H9 (cell line): ENCODE measurements around the gene TRIO. TPM values are rescaled to one million over a fixed set of nuclear protein-coding genes. Genes with fewer than 3 reads are reported as not detected.
A peak's percentile ranks its signal among the peaks of the same experiment; 100 is the strongest.

Experiments
- DNase-seq: peaks from one replicate; pipeline ENCODE4 v3.0.0-alpha.2; 2017
- H2AFZ ChIP-seq: one replicate; pipeline ENCODE4 v1.6.1; 2013; ENCODE audit warnings: mild to moderate bottlenecking, low read length, control low read depth, moderate library complexity
- H2AK5ac ChIP-seq: 2 replicates; pipeline ENCODE4 v1.6.1; 2013; ENCODE audit warnings: low read length, control low read depth, mixed read lengths; ENCODE audit not compliant: insufficient read length
- H2BK120ac ChIP-seq: one replicate; pipeline ENCODE4 v1.6.1; 2013; ENCODE audit warnings: low read depth, mild to moderate bottlenecking, low read length, control low read depth, inconsistent platforms; ENCODE audit not compliant: poor library complexity, severe bottlenecking
- H2BK12ac ChIP-seq: 2 replicates; pipeline ENCODE4 v1.6.1; 2013; ENCODE audit warnings: low read length, control low read depth, mixed read lengths, low read depth; ENCODE audit not compliant: insufficient read length
- H2BK15ac ChIP-seq: 2 replicates; pipeline ENCODE4 v1.6.1; 2013; ENCODE audit warnings: low read depth, low read length, control low read depth
- H2BK20ac ChIP-seq: one replicate; pipeline ENCODE4 v1.6.1; 2013; ENCODE audit warnings: low read depth, mild to moderate bottlenecking, low read length, control low read depth, inconsistent platforms; ENCODE audit not compliant: poor library complexity, severe bottlenecking
- H2BK5ac ChIP-seq: 2 replicates; pipeline ENCODE4 v1.6.1; 2013; ENCODE audit warnings: low read length, control low read depth, mixed read lengths; ENCODE audit not compliant: insufficient read length
- H3K14ac ChIP-seq: 2 replicates; pipeline ENCODE4 v1.6.1; 2013; ENCODE audit warnings: low read length, control low read depth; ENCODE audit not compliant: insufficient read depth
- H3K18ac ChIP-seq: 2 replicates; pipeline ENCODE4 v1.6.1; 2013; ENCODE audit warnings: low read depth, mild to moderate bottlenecking, mixed read lengths, low read length, control low read depth; ENCODE audit not compliant: insufficient read length
- H3K23ac ChIP-seq: 2 replicates; pipeline ENCODE4 v1.6.1; 2013; ENCODE audit warnings: low read length, control low read depth, mixed read lengths, low read depth; ENCODE audit not compliant: insufficient read length
- H3K23me2 ChIP-seq: 2 replicates; pipeline ENCODE4 v1.6.1; 2013; ENCODE audit warnings: low read depth, mild to moderate bottlenecking, mixed read lengths, low read length, control low read depth; ENCODE audit not compliant: insufficient read length, poor library complexity, severe bottlenecking
- H3K27ac ChIP-seq: 2 replicates; pipeline ENCODE4 v1.5.1; 2013; ENCODE audit warnings: low read length, control low read depth, mixed read lengths, low read depth; ENCODE audit not compliant: insufficient read length
- H3K27me3 ChIP-seq: 2 replicates; pipeline ENCODE4 v1.6.1; 2013; ENCODE audit warnings: low read length, control low read depth, inconsistent platforms; ENCODE audit not compliant: insufficient read depth
- H3K4ac ChIP-seq: 2 replicates; pipeline ENCODE4 v1.6.1; 2013; ENCODE audit warnings: low read depth, mild to moderate bottlenecking, control low read depth, inconsistent platforms, low read length, moderate library complexity
- H3K4me1 ChIP-seq: 2 replicates; pipeline ENCODE4 v1.6.1; 2013; ENCODE audit warnings: low read length, control low read depth, inconsistent platforms; ENCODE audit not compliant: insufficient read depth
- H3K4me2 ChIP-seq: 2 replicates; pipeline ENCODE4 v1.6.1; 2013; ENCODE audit warnings: low read length, control low read depth, mixed read lengths; ENCODE audit not compliant: insufficient read length, insufficient read depth
- H3K56ac ChIP-seq: 2 replicates; pipeline ENCODE4 v1.6.1; 2013; ENCODE audit warnings: low read depth, mild to moderate bottlenecking, mixed read lengths, low read length, control low read depth; ENCODE audit not compliant: insufficient read length
- H3K79me1 ChIP-seq: 2 replicates; pipeline ENCODE4 v1.6.1; 2013; ENCODE audit warnings: low read depth, mild to moderate bottlenecking, moderate library complexity, low read length, control low read depth, inconsistent platforms; ENCODE audit not compliant: insufficient read depth, poor library complexity, severe bottlenecking
- H3K79me2 ChIP-seq: 2 replicates; pipeline ENCODE4 v1.6.1; 2013; ENCODE audit warnings: low read length, control low read depth, inconsistent platforms; ENCODE audit not compliant: insufficient read depth
- H3K9ac ChIP-seq: 2 replicates; pipeline ENCODE4 v1.6.1; 2013; ENCODE audit warnings: low read length, control low read depth, mixed read lengths; ENCODE audit not compliant: insufficient read length; ENCODE audit errors: extremely low read depth
- H3K9me3 ChIP-seq: one replicate; pipeline ENCODE4 v1.6.1; 2013; ENCODE audit warnings: low read depth, low read length, inconsistent platforms; ENCODE audit not compliant: control insufficient read depth
- H3T11ph ChIP-seq: one replicate; pipeline ENCODE4 v1.6.1; 2013; ENCODE audit warnings: mild to moderate bottlenecking, low read length, control low read depth, inconsistent platforms
- H4K20me1 ChIP-seq: one replicate; pipeline ENCODE4 v1.6.1; 2013; ENCODE audit not compliant: control insufficient read depth, insufficient read length, insufficient read depth
- H4K5ac ChIP-seq: 2 replicates; pipeline ENCODE4 v1.6.1; 2013; ENCODE audit warnings: low read depth, mild to moderate bottlenecking, mixed read lengths, low read length, control low read depth; ENCODE audit not compliant: insufficient read length
- H4K8ac ChIP-seq: replicated peaks from 2 replicates; pipeline ENCODE4 v1.6.1; 2013; ENCODE audit warnings: low read length, control low read depth, mixed read lengths, low read depth; ENCODE audit not compliant: insufficient read length
- H4K91ac ChIP-seq: 2 replicates; pipeline ENCODE4 v1.6.1; 2013; ENCODE audit warnings: low read depth, mild to moderate bottlenecking, moderate library complexity, mixed read lengths, low read length, control low read depth; ENCODE audit not compliant: insufficient read length
- H3K27ac Mint-ChIP-seq, 3 experiments: 2 replicates in 2 of 3; 3 replicates in 1 of 3; pipeline ENCODE4 v1.8.0; 2020 to 2021; ENCODE audit warnings: mixed read lengths in 3 of 3, mild to moderate bottlenecking in 1 of 3, moderate library complexity in 1 of 3
- H3K27me3 Mint-ChIP-seq: 2 replicates; pipeline ENCODE4 v1.8.0; 2021; ENCODE audit warnings: low read depth, mild to moderate bottlenecking, moderate library complexity, mixed read lengths
- H3K36me3 Mint-ChIP-seq, 3 experiments: 2 replicates in 2 of 3; 3 replicates in 1 of 3; pipeline ENCODE4 v1.8.0; 2020 to 2021; ENCODE audit warnings: low read depth in 3 of 3, mixed read lengths in 3 of 3; ENCODE audit not compliant: insufficient read depth in 1 of 3
- H3K4me1 Mint-ChIP-seq, 2 experiments: 2 replicates each; pipeline ENCODE4 v1.8.0; 2020; ENCODE audit warnings: mixed read lengths in 2 of 2
- H3K4me3 Mint-ChIP-seq, 2 experiments: 2 replicates in 1 of 2; 3 replicates in 1 of 2; pipeline ENCODE4 v1.8.0; 2020 to 2021; ENCODE audit warnings: mild to moderate bottlenecking in 2 of 2, mixed read lengths in 2 of 2, moderate library complexity in 1 of 2
- H3K9me3 Mint-ChIP-seq, 2 experiments: 2 replicates in 1 of 2; 3 replicates in 1 of 2; pipeline ENCODE4 v1.8.0; 2020; ENCODE audit warnings: mild to moderate bottlenecking in 2 of 2, mixed read lengths in 2 of 2, moderate library complexity in 1 of 2
- WGBS: extraction: QIAGEN DNeasy Blood & Tissue Kit; methylation state at CpG from one replicate; pipeline ENCODE4 v1.1.7; 2013; ENCODE audit warnings: missing lambda C conversion rate, low lambda C conversion rate, mixed read lengths; ENCODE audit not compliant: insufficient read length; ENCODE audit errors: extremely low coverage; 5-methylcytosine and 5-hydroxymethylcytosine counted together
- total RNA-seq: library from RNA; stranded (reverse); gene quantifications from 2 replicates; pipeline ENCODE4 v1.2.1, GENCODE V29; 2021
- TF ChIP-seq, protein P1 (sequence below): fragments of 200-600 bp; sonication (generic); conservative IDR thresholded peaks from 3 replicates; pipeline ENCODE4 v1.8.0; 2021; ENCODE audit warnings: antibody characterized with exemption, mild to moderate bottlenecking

The TRIO gene
- total RNA-seq, 1 experiment from 2014 or later = 87.8 TPM

DNA sequence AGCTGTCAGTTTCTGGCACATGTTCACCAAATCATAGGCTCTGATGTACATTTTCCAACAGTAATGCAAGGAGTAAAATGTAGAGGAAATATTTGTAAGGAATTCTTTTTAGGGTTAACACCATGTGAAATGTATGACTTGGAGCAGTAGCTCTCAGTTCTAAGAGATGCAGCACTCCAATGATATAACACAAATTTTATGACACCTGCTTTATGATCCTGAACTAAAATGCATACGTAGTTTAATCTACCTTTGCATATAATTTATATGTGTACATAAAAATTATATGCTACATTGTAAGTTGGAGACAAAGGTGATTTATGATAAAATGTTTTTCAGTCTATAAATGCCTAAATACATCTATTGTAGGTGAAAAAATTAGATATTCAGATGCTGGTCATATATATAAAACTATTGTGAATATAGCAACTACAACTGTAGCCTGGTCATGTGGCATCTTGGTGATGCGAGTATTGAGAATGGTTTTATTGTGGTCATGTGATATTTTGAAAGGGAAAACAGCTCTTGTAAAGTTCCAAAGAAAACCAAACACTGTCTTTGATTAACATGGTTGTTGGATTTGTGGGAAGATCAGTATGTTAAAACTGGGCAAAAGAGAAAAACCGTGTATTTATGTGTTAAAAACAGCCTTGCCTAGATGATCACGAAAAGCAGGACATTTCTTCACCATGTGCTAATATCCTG lies 171.0 kb downstream of the TRIO start:
- Histone ChIP-seq H4K91ac (no peak overlapping the region), H3K9ac (no peak overlapping the region), H4K20me1 (no peaks in the 10 kb centered on the region), H3T11ph (no peak overlapping the region), H3K27me3 (no peaks in the 10 kb centered on the region), H2BK120ac (no peak overlapping the region), H2BK15ac (no peak overlapping the region), H3K4me1 (no peaks in the 10 kb centered on the region), H3K4me2 (no peak overlapping the region), H2BK12ac (no peak overlapping the region), H3K79me2 (no peaks in the 10 kb centered on the region), H4K8ac (no peak overlapping the region), H3K14ac (no peak overlapping the region), H3K9me3 (no peaks in the 10 kb centered on the region), H3K79me1 (peaks cover 2% of the 10 kb centered on the region), H3K18ac (no peak overlapping the region), H2AK5ac (no peak overlapping the region), H3K4ac (no peak overlapping the region), H3K23me2 (no peaks in the 10 kb centered on the region), H3K23ac (no peak overlapping the region), H2AFZ (no peak overlapping the region), H4K5ac (no peak overlapping the region), H3K56ac (no peak overlapping the region), H3K27ac (no peak overlapping the region), H2BK5ac (no peak overlapping the region), H2BK20ac (no peak overlapping the region)
- H3K9me3 Mint-ChIP-seq = no peaks in the 10 kb centered on the region
- TF ChIP-seq, protein P1, sequence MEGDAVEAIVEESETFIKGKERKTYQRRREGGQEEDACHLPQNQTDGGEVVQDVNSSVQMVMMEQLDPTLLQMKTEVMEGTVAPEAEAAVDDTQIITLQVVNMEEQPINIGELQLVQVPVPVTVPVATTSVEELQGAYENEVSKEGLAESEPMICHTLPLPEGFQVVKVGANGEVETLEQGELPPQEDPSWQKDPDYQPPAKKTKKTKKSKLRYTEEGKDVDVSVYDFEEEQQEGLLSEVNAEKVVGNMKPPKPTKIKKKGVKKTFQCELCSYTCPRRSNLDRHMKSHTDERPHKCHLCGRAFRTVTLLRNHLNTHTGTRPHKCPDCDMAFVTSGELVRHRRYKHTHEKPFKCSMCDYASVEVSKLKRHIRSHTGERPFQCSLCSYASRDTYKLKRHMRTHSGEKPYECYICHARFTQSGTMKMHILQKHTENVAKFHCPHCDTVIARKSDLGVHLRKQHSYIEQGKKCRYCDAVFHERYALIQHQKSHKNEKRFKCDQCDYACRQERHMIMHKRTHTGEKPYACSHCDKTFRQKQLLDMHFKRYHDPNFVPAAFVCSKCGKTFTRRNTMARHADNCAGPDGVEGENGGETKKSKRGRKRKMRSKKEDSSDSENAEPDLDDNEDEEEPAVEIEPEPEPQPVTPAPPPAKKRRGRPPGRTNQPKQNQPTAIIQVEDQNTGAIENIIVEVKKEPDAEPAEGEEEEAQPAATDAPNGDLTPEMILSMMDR = no peak
- peak overlapping the region in 2 of 3 experiments; percentile 8 to 53; a peak in 2 of 7 replicates for H3K27ac Mint-ChIP-seq
- peaks cover 26 to 55% (median 46%) of the 10 kb centered on the region in 3 experiments for H3K36me3 Mint-ChIP-seq
- H3K27me3 Mint-ChIP-seq = no peaks in the 10 kb centered on the region
- no CpG with 5 or more reads among the region's 4 CpGs for WGBS
- no peak overlapping the region for H3K4me3 Mint-ChIP-seq
- DNase-seq = no peak
- H3K4me1 Mint-ChIP-seq = peaks cover 0 to 9% of the 10 kb centered on the region in 2 experiments; a peak in 2 of 4 replicates
